ENCODE results near the gene CNKSR3. TPM values are rescaled to one million over a fixed set of nuclear protein-coding genes. Genes with fewer than 3 reads are reported as not detected.

The CNKSR3 gene
- total RNA-seq, 2 experiments from 2014 or later, result not detected

- H3K9me3 Mint-ChIP-seq, result no peaks in the 10 kb centered on the region
- ChIA-PET CTCF (no interaction called here), POLR2A (no interaction called here)
- H3K27me3 Mint-ChIP-seq, result peaks cover 8% of the 10 kb centered on the region
- no peak overlapping the region for H3K27ac Mint-ChIP-seq
- no peak overlapping the region for H3K4me3 Mint-ChIP-seq
- no peak for DNase-seq
- no peaks in the 10 kb centered on the region for H3K36me3 Mint-ChIP-seq (ENCODE audit: low read depth)
- no peaks in the 10 kb centered on the region for H3K4me1 Mint-ChIP-seq
These were observed 51.7 kb downstream of the CNKSR3 start for GRCh38 chr6:154458565-154459470.

DNA sequence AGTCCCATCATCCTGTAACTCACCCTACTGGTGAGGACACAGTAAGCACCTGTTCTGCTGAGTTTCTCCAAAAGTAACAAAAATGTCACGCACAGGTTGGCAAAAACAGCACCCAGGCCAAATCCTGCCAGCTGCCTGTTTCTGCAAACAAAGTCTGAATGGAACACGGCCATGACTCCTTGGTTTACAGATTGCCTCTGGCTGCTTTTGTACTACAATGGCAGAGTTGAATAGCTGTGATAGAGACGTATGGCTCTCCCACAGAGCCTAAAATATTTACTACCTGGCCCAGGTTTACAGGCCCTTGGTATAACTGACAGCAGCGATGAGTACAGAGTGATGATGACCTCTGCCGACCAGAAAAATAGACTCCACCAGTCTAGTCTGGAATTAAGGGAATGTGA lies 52.6 kb downstream of the CNKSR3 start:
- POLR2A ChIA-PET, result no interaction called here
- H3K9me3 Mint-ChIP-seq, result no peaks in the 10 kb centered on the region
- H3K36me3 Mint-ChIP-seq (ENCODE audit: low read depth), result no peaks in the 10 kb centered on the region
- H3K27ac Mint-ChIP-seq, result no peak overlapping the region
- no peaks in the 10 kb centered on the region for H3K4me1 Mint-ChIP-seq
- DNase-seq, result no peak
- peaks cover 8% of the 10 kb centered on the region for H3K27me3 Mint-ChIP-seq
- CTCF ChIA-PET, result no interaction called here
- no peak overlapping the region for H3K4me3 Mint-ChIP-seq

DNA sequence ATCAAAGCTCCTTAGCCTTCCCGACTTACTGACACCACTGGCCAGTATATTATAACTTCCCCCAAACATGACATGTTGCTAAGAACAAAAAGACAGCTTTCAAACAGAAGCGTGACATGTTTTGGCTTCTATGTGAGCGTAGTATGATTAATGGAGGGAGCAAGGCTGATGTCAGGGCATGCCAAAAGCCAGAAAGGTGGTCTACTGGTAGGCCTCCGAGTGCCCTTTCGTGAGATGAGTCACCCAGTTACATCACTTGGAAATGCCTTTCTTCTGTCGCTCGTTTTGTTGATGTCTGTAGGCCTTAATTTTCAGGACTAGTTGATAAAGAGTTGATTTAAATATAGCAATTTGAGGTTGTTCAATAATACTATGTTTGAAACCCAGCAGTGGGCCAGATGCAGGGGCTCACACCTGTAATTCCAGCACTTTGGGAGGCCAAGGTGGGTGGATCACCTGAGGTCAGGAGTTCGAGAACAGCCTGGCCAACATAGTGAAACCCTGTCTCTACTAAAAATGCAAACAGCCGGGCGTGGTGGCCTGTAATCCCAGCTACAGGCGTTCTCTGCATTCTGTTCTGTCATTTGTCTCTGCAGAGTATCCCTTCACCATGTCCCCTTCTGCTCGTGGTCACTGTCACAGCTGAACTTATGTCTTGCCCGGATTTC lies 53.3 kb downstream of the CNKSR3 start:
- no peaks in the 10 kb centered on the region for H3K4me1 Mint-ChIP-seq
- peaks cover 8% of the 10 kb centered on the region for H3K27me3 Mint-ChIP-seq
- POLR2A ChIA-PET, result no interaction called here
- no peak overlapping the region for H3K27ac Mint-ChIP-seq
- H3K9me3 Mint-ChIP-seq, result no peaks in the 10 kb centered on the region
- no peak overlapping the region for H3K4me3 Mint-ChIP-seq
- CTCF ChIA-PET, result no interaction called here
- H3K36me3 Mint-ChIP-seq (ENCODE audit: low read depth), result no peaks in the 10 kb centered on the region
- no peak for DNase-seq

DNA sequence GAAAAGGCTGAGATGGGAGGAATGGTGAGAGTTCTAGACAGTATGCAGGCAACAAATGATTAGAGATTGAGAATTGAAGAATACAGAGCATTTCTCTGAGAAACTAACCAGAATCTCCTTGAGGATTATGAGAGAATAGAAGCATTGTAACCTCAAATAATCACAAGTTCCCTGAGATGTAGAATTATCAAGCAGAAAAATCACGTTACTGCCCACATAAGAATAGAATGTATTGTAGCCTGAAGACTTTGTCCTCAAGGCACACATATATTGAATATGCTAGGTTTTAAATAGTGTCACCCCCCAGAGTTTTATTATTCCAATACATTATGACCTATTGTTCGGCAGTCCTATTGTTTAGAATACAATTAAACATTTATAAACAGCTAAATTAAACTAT lies 57.2 kb downstream of the CNKSR3 start:
- Mint-ChIP-seq H3K36me3 (ENCODE audit: low read depth) (no peaks in the 10 kb centered on the region), H3K27me3 (no peaks in the 10 kb centered on the region), H3K4me1 (no peaks in the 10 kb centered on the region), H3K9me3 (no peaks in the 10 kb centered on the region), H3K4me3 (no peak overlapping the region), H3K27ac (no peak overlapping the region)
- POLR2A ChIA-PET, result no interaction called here
- CTCF ChIA-PET, result no interaction called here
- DNase-seq, result no peak

GRCh38 chr6:154450498-154450897 lies 60.0 kb downstream of the CNKSR3 start:
- Mint-ChIP-seq H3K36me3 (ENCODE audit: low read depth) (no peaks in the 10 kb centered on the region), H3K4me3 (no peak overlapping the region), H3K27me3 (no peaks in the 10 kb centered on the region), H3K4me1 (no peaks in the 10 kb centered on the region), H3K27ac (no peak overlapping the region), H3K9me3 (no peaks in the 10 kb centered on the region)
- ChIA-PET POLR2A (no interaction called here), CTCF (no interaction called here)
- DNase-seq, result no peak

DNA sequence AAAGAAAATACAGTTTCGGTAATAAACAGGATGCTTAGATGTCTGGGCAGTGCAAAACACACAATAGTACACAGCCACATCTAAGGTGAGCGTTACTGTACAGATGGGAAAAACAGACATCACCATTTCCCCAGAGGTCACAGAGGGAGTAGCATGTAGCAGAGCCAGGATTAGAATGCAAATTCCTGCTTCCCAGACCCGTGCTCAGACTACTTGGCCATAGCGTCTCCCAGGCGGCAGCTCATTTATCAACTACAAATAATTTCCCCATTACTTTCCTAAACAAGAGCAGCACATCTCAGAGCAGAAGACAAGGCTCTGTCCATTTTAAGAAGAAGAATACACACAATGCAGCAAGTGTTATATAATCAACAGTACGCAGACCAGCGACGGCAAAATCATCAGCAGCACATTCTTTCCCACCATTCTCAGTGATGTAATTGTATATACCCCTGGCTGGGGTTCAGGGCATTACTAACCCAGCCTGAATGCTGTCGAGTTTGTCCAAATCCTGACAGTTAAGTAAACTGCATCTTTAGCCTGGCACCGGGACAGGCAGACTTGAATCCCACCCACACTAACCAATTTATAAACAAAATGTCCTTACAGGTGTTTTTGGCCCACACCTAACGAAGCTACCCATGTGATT lies 61.9 kb downstream of the CNKSR3 start:
- no peak overlapping the region for H3K27ac Mint-ChIP-seq
- no peaks in the 10 kb centered on the region for H3K27me3 Mint-ChIP-seq
- no peaks in the 10 kb centered on the region for H3K9me3 Mint-ChIP-seq
- DNase-seq, result no peak
- ChIA-PET POLR2A (no interaction called here), CTCF (no interaction called here)
- no peaks in the 10 kb centered on the region for H3K4me1 Mint-ChIP-seq
- no peak overlapping the region for H3K4me3 Mint-ChIP-seq
- no peaks in the 10 kb centered on the region for H3K36me3 Mint-ChIP-seq (ENCODE audit: low read depth)

DNA sequence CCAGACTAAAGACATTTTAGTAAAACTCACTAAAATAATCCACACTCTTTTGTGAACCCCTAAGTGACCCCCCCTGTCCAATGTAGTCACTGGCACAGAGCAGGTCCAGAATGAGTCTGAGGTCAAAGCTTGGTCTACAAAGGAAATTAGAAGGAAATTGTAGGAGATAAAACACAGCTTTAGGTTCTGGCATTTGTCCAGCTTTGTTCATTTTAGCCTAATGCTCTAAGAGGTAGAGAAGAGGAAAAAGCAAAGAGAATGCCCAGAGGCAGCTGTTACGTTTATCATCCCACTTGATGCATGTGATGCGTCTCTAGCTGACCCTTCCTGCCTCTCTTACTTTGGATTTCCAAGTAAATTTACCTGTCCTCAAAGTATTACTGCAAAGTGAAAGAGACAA lies 62.5 kb downstream of the CNKSR3 start:
- no peak for DNase-seq
- H3K27me3 Mint-ChIP-seq, result no peaks in the 10 kb centered on the region
- POLR2A ChIA-PET, result no interaction called here
- CTCF ChIA-PET, result no interaction called here
- no peaks in the 10 kb centered on the region for H3K9me3 Mint-ChIP-seq
- H3K36me3 Mint-ChIP-seq (ENCODE audit: low read depth), result no peaks in the 10 kb centered on the region
- H3K4me3 Mint-ChIP-seq, result no peak overlapping the region
- H3K27ac Mint-ChIP-seq, result no peak overlapping the region
- H3K4me1 Mint-ChIP-seq, result no peaks in the 10 kb centered on the region

GRCh38 chr6:154446984-154447383 lies 63.5 kb downstream of the CNKSR3 start:
- Mint-ChIP-seq H3K36me3 (ENCODE audit: low read depth) (no peaks in the 10 kb centered on the region), H3K27me3 (no peaks in the 10 kb centered on the region), H3K9me3 (no peaks in the 10 kb centered on the region), H3K27ac (no peak overlapping the region), H3K4me3 (no peak overlapping the region), H3K4me1 (no peaks in the 10 kb centered on the region)
- CTCF ChIA-PET, result no interaction called here
- POLR2A ChIA-PET, result no interaction called here
- no peak for DNase-seq

GRCh38 chr6:154445417-154445816 lies 65.1 kb downstream of the CNKSR3 start:
- no peaks in the 10 kb centered on the region for H3K27me3 Mint-ChIP-seq
- CTCF ChIA-PET, result no interaction called here
- no peak overlapping the region for H3K27ac Mint-ChIP-seq
- POLR2A ChIA-PET, result no interaction called here
- no peak for DNase-seq
- no peaks in the 10 kb centered on the region for H3K4me1 Mint-ChIP-seq
- no peaks in the 10 kb centered on the region for H3K36me3 Mint-ChIP-seq (ENCODE audit: low read depth)
- no peak overlapping the region for H3K4me3 Mint-ChIP-seq
- no peaks in the 10 kb centered on the region for H3K9me3 Mint-ChIP-seq

GRCh38 chr6:154441995-154442310 lies 68.5 kb downstream of the CNKSR3 start:
- Mint-ChIP-seq H3K4me1 (no peaks in the 10 kb centered on the region), H3K9me3 (no peaks in the 10 kb centered on the region), H3K36me3 (ENCODE audit: low read depth) (no peaks in the 10 kb centered on the region), H3K27me3 (no peaks in the 10 kb centered on the region), H3K4me3 (no peak overlapping the region), H3K27ac (no peak overlapping the region)
- POLR2A ChIA-PET, result no interaction called here
- DNase-seq, result no peak
- CTCF ChIA-PET, result no interaction called here

- Mint-ChIP-seq H3K27me3 (no peaks in the 10 kb centered on the region), H3K9me3 (no peaks in the 10 kb centered on the region), H3K4me1 (no peaks in the 10 kb centered on the region), H3K36me3 (ENCODE audit: low read depth) (no peaks in the 10 kb centered on the region), H3K27ac (no peak overlapping the region), H3K4me3 (no peak overlapping the region)
- CTCF ChIA-PET, result no interaction called here
- DNase-seq, result no peak
- POLR2A ChIA-PET, result no interaction called here
These were observed 70.0 kb downstream of the CNKSR3 start for GRCh38 chr6:154440422-154441043.

DNA sequence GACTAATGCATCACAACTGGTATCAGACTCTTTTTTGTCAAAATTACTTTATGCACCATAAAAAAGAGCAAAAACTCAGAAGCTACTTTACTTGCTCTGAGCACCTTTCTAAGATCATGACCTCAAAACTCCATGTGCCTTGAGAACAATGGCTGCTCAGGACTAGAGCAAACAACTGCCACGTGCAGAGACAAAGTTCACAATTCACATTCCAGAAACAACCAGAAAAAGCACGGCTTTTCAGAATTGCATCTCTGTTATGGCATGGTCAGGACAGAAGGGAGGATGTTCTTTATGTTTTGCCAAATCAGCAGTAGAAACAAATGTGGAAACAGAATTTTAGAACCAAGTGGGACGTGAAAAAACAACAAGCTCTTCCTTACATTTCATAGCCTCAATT lies 70.5 kb downstream of the CNKSR3 start:
- Mint-ChIP-seq H3K36me3 (ENCODE audit: low read depth) (no peaks in the 10 kb centered on the region), H3K9me3 (no peaks in the 10 kb centered on the region), H3K27me3 (no peaks in the 10 kb centered on the region), H3K4me3 (no peak overlapping the region), H3K27ac (no peak overlapping the region), H3K4me1 (no peaks in the 10 kb centered on the region)
- CTCF ChIA-PET, result no interaction called here
- no peak for DNase-seq
- POLR2A ChIA-PET, result no interaction called here

DNA sequence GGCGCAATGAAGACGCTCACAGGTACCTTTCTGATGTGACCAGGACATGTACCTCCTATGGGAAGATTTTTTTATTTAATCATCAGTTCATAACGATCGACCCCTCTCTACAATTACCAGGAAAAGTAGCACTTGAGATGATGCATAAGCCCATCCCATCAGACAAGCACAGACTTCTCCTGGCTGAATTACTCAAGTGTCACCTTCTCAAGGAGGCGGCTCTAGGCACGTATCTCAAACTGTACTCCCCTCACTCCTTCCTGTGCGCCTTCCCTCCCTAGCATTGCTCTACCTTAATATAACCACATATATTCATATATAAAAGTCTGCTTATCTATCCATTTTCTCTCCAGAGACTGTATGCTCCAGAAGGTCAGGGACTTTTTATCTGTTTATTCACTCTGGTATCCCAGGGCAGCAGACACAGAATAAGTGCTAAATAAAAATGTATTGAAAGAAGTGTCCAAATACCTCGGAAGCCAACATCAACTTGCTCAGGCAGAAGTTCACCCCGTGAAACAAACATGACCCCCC lies 71.5 kb downstream of the CNKSR3 start:
- Mint-ChIP-seq H3K4me3 (no peak overlapping the region), H3K36me3 (ENCODE audit: low read depth) (no peaks in the 10 kb centered on the region), H3K9me3 (no peaks in the 10 kb centered on the region), H3K27me3 (no peaks in the 10 kb centered on the region), H3K27ac (no peak overlapping the region), H3K4me1 (no peaks in the 10 kb centered on the region)
- ChIA-PET POLR2A (no interaction called here), CTCF (no interaction called here)
- no peak for DNase-seq

Data from activated CD4-positive, alpha-beta memory T cell treated with anti-CD3 and anti-CD28 coated beads, Interleukin-2, amount 10 ng/mL, durations not matched to agents 7 days and 5 days (primary cell).